CMK (cell line): ENCODE data around the gene C5orf46.
"Not testable (repeated sequence)": the region's sequence is repeated elsewhere in the genome, so short reads cannot be mapped to it uniquely, and the experiment has no call there.

Experiments used
- DNase-seq: peaks from one replicate; pipeline ENCODE4 v3.0.0-alpha.2; 2010; ENCODE audit warnings: low read depth

The C5orf46 gene

DNA sequence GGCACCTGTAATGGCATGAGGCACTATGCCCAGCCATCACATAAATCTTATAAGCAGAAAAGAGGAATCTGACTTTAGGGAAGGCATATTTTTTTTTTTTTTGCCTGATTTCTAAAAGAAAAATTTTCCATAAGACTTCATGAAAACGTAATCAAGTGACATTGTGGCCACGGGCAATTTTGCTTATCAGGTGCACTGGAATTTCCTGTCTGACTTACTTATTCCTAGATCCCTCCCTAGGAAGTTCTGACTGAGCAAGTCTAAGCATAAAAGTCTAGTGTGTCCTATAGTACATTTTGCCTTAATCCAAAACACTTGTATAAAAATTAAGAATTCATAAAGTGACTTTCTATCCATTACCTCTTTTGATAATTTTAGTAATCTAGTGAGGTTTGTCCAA lies 12.5 kb downstream of the C5orf46 start:
- DNase-seq = no peak

- no peak for DNase-seq
Measured at GRCh38 chr5:147892696-147893296, 13.5 kb downstream of the C5orf46 start.

DNA sequence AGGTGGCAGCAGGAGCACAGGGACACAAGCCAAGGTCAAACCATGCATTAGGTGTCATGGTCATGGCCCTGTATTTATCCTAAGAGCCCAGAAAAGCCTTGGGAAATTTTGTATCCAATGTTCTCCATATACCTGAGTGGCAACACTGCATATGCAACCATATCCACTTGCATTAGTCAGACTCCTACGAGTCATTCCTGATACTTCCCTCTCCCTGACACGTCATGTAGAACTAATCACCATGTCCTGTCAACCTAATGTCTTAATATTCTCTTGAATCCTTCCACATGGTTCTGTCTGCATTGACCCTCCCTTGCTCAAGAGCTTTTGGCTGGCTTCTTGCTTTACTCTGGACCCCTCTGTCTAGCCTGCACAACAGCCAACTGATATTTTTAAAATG lies 18.4 kb downstream of the C5orf46 start:
- no peak for DNase-seq

- no peak for DNase-seq
Measured at GRCh38 chr5:147887026-147887627, 19.2 kb downstream of the C5orf46 start.

GRCh38 chr5:147882586-147883313 lies 23.6 kb downstream of the C5orf46 start:
- no peak for DNase-seq

- no peak for DNase-seq
Measured at GRCh38 chr5:147880487-147880886, 25.9 kb downstream of the C5orf46 start.

DNA sequence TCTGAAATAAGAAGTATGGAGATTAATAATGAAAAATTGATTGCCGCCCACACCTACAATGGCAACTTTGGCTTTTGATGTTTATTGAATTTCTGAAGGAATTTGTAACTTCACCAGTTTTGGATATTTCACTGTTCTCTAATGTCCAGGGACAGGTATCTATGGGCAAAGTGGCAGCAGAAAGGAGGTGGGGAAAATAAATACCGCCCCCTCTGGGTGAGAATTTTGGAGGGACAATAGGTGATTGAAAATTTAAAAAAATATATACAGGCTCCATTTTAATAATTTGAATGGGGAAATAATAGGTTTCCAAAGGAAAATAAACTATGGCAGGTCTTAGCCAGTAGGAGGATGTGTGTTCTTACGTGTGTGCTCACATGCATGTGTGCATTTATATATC lies 26.6 kb downstream of the C5orf46 start:
- DNase-seq = no peak

DNA sequence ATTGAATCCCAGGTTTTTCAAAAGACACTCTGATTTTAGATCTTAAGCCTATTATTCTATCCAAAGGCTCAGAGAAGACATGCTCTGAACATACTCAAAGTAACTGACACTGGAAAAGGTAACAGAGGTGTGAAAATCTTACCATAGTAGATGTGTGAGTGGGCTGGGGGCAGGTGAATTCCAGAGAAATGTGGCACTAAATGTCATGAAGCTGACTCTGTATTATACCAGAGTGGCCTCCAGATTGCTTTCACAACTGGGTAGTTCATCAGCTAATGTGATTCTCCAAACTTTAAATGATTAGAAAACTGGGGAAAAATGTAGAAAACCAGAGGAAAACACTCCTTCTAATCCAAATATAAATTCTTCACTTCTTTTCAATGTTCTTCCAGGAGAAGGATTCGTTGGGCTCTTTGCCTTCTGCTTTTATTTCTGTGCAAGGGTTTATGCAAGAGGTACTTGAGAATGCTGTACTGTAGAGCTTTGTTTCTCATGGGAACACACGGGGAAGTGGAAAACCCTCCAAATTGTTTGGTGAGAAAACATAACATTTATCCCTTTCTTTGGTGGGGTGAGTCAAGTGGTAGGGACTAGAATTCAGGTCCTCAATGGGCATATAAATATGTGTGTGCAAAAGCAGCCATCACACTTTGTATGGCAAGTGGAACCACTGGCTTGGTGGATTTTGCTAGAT lies 28.1 kb downstream of the C5orf46 start, which contains the start of gene SCGB3A2:
Gene SCGB3A2 (plus strand): TSS at position 646 of the 694 bp plus-strand sequence. CDS start 93 bp downstream, outside the sequence.
- DNase-seq = no peak

- no peak for DNase-seq
Measured at GRCh38 chr5:147876626-147877025, 29.7 kb downstream of the C5orf46 start.

DNA sequence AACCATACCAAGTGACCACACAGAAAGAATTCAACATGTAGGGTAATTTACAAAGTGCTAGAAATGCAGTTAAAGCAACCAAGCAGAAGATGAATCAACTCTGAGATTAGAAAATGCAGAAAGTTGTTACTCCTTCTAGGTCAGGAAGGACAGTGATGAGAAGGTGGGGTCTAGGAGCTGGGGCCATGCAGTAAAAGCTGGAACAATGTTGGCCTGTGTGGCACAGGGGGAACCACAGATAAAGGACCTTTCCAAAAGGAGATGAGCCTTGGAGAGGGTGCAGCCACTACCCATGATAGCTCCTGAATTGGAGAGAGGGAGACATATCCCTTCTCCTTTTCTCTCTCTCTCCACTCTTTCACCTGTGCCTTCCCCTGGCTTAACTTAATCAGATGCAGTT lies 30.2 kb downstream of the C5orf46 start:
- DNase-seq = no peak

GRCh38 chr5:147874910-147875367 lies 31.4 kb downstream of the C5orf46 start:
- no peak for DNase-seq

GRCh38 chr5:147874118-147874875 lies 32.0 kb downstream of the C5orf46 start:
- not testable (repeated sequence) for DNase-seq

DNA sequence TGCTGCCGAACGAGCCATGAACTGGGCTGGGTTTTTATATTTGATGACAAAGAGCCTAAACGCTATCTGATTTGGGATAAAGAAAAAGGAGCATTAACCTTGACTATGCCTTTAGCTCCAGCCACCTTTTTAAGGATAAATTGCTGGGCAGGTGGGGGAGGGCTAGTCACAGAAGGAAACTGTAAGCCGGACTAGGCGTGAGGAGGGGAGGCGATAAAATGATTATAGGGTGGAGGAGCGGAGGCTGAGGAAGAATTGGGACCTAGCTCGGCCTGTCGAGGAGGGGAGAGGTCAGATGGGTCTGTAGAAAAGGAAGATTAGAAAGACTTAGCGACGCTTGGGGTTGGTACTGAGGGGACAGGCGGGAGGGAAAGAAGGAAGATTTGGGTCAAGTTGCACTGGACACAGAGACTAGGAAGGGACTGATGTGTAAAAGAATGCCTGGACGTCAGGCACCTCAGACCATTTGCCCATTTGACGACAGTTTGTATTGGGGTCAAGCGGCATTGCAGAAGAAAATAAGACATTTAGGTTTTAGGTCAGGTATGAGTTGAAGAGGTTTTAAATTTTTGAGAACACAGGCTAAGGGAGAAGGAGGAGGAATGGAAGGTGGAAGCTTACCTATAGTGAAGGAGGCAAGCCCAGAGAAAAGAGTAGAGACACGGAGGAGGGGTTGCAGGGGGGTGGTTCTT lies 33.4 kb downstream of the C5orf46 start:
- not testable (repeated sequence) for DNase-seq

DNA sequence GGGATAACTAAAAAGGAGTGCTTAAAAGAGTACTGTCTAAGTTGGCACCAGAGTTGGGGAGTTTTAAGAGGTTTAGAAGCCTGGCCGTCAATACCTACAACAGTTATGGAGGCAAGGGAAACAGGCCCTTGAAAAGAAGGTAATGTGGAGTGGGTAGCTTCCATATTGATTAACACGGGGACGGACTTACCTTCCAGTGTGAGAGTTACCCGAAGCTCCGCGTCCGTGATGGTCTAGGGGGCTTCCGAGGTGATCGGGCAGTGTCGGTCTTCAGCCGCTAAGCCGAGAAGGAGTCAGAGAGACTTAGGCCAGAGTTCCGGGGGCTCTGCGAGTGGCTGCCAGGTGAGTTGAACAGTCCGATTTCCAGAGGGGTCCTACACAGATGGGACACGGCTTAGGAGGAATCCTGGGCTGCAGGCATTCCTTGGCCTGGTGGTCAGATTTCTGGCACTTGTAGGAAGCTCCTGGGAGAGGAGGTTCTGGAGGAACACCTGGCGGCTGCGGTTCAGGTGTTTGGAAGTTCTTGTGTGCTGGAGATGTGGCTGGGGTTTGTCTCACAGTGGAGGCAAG lies 34.3 kb downstream of the C5orf46 start:
- not testable (repeated sequence) for DNase-seq

- not testable (repeated sequence) for DNase-seq
Measured at GRCh38 chr5:147869892-147870291, 36.4 kb downstream of the C5orf46 start.

DNA sequence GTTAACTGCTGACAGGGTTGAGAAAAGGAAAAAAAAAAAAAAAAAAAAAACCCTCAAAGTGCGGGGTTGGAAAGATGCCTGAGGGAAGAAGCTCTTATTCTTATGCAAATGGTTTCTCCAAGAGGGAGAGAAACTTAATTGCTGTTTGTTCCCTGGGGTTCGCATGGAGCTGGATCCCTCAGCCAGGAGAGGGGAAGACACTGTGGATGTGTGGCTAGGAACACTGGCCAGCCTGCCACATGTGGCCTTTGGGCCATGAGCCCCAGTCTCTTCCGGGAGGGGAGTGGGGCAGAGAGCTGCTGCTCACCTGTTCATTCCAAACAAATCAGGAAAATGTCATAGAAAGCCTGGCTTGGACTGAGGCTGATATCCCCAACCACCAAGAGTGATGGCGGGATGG lies 37.2 kb downstream of the C5orf46 start:
- DNase-seq = no peak

DNA sequence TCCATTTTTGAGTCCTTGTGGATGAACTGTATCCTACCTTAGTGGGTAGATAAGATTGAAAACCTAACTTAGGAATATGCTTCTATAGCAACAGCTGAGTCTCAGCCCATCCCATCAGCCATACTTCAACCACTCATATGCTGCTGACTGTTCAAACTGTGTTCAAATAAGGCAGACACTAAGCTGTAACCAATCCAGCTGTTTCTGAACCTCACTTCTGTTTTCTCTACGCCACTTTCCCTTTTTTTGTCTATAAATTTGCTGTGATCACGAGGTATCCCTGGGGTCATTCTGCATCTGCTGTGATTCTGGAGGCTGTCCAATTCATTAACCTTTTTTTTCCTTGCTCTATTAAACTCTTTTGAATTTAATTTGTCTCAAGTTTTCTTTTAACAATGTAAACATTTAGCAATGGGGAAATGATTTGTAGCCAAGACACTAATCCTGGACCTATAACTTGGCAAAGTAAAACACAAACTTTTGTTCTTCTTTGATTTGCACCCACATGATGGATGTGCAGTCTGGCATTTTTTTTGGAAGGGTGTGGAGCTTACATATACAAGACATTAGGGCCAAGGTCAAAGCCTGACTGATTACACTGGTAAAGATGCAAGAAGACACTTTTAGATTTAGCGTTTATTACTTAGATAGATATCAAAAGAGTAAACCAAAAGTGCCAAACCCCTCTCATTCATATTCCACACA lies 42.7 kb downstream of the C5orf46 start:
- no peak for DNase-seq

DNA sequence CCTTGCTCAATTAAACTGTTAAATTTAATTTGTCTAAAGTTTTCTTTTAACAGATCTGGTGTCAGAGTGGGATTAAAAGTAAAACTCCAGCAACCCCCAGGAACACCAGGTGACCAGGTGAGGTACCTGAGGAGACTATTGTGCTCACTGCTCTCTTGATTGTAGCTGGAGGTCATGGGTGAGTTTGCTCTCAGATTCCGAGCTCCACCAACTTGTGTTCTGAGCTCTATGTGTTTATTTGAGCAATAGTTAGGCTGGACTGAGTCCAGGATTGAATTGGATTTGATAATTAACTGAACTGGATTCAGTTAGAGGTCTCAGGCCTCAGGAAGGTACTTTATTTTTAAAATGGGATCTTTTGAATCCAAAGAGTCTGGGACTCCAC lies 45.7 kb downstream of the C5orf46 start:
- no peak for DNase-seq

DNA sequence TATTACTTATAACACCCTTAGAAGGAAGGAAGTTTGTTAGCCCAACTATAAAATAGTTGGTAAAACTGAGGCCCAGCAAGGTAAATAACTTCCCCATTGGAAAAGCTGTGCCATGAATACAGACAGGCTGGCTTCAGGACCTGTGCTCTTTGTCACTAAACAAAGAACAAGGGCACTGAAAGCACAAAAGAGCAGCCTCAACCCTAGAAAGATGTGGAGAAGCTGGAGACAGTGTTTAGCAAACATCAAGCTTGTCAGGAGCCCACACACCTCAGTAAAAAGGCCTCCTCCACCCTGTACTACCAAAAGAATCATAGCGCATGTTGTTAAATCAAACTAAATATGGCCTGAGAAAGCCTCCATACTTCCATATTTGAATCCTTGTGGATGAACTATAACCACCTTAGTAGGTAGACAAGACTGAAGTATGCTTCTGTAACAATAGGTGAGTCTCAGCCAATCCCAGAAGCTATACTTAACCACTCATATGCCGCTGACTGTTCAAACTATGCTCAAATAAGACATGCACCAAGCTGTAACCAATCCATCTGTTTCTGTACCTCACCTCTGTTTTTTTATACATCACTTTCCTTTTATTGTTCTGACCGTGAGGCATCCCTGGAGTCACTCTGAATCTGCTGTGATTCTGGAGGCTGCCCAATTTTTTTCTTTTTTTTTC lies 46.2 kb downstream of the C5orf46 start:
- DNase-seq = no peak

- DNase-seq = no peak
Measured at GRCh38 chr5:147858565-147858964, 47.8 kb downstream of the C5orf46 start.
